Myometrial cell (primary cell): ENCODE results near the gene ZWILCH. TPM values are rescaled to one million over a fixed set of nuclear protein-coding genes. Genes with fewer than 3 reads are reported as not detected.

Experiments
- total RNA-seq: library from RNA; depleted of rRNA; stranded (reverse); fragments of >200 nt; gene quantifications from 2 replicates; pipeline ENCODE4 v1.2.3, GENCODE V29; 2015

The ZWILCH gene
- 26.5 and 35.1 TPM in 2 replicates for total RNA-seq

GRCh38 chr15:66504563-66505429, at the start of gene ZWILCH, which contains the start of gene RPL4:
Gene ZWILCH (plus strand): TSS chr15:66505326. CDS start chr15:66505339, 13 bp downstream.
Gene RPL4 (minus strand): TSS chr15:66504855. CDS start chr15:66504790, 65 bp downstream.

GRCh38 chr15:66497502-66498455, 7.3 kb upstream of the ZWILCH start, which contains the start of gene SNAPC5:
Gene SNAPC5 (minus strand): TSS chr15:66497762. CDS start chr15:66497731, 31 bp downstream.

DNA sequence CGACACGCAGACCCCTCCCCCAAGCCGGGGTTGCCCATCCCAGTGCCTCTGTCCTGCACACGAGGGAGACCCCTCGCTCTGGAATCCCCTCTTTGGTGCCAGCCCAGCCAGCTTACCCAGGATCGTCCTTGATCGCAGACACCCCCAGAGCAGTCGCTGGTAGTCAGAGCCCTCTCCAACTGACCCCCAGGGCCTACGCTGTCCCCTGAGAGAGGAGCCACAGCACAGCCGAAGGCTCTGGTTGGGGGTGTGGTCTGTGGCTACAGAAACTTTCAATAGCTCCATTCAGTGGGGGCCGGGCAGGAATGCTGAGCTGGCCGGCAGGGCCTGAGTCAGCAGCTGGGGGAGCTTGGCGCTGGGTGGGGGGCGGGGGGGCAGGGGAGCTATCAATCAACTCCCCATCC, 60.6 kb downstream of the ZWILCH start, which contains the start of gene LCTL:
TSS of gene LCTL (minus strand) at position 258 of the 404 bp plus-strand sequence. CDS start 633 bp downstream, outside the sequence.

Other genes with a start within 250 kb of the ZWILCH start
- 21.3 and 30.0 TPM in 2 replicates for gene DIS3L, start 211.8 kb upstream of the ZWILCH start, total RNA-seq
- 5.8 and 10.1 TPM in 2 replicates for gene TIPIN, start 148.6 kb upstream of the ZWILCH start, total RNA-seq
- 33.4 and 34.0 TPM in 2 replicates for gene MAP2K1, start 118.4 kb upstream of the ZWILCH start, total RNA-seq
- 14.7 and 17.0 TPM in 2 replicates for gene SNAPC5, start 7.6 kb upstream of the ZWILCH start, total RNA-seq
- gene RPL4, start 471 bp upstream of the ZWILCH start, total RNA-seq: 5,812 and 6,955 TPM in 2 replicates
- gene LCTL, start 60.7 kb downstream of the ZWILCH start, total RNA-seq: 0.58 and 3.5 TPM in 2 replicates
- gene SMAD6, start 196.9 kb downstream of the ZWILCH start, total RNA-seq: 4.8 and 7.8 TPM in 2 replicates